ENCODE measurements around the gene CEP128.

DNA sequence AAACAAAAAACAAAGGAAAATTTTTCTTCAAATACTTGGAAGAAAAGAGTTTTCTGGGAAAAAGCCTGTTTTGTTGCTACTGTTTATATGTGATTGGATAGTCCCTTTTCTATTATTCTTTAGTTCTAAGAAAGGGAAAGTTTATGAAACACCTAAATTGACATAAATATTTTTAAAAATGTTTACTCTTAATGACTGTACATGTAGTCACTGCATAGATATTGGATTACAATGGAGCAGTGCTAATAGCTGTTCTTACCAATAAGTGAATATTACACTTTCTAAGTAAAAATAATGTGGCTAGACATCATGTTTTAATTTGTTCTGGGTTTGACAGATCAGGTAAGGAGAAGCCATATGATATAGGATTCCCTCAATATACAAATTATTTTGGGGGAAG is 377.5 kb downstream of the CEP128 start:
- TF ChIP-seq ZNF423 (tag by site-specific recombination; IDR thresholded peaks at IDR 0.05) = no peak
- TF ChIP-seq YY1 (tag by site-specific recombination; IDR thresholded peaks at IDR 0.05) = no peak
- TF ChIP-seq, protein P1, sequence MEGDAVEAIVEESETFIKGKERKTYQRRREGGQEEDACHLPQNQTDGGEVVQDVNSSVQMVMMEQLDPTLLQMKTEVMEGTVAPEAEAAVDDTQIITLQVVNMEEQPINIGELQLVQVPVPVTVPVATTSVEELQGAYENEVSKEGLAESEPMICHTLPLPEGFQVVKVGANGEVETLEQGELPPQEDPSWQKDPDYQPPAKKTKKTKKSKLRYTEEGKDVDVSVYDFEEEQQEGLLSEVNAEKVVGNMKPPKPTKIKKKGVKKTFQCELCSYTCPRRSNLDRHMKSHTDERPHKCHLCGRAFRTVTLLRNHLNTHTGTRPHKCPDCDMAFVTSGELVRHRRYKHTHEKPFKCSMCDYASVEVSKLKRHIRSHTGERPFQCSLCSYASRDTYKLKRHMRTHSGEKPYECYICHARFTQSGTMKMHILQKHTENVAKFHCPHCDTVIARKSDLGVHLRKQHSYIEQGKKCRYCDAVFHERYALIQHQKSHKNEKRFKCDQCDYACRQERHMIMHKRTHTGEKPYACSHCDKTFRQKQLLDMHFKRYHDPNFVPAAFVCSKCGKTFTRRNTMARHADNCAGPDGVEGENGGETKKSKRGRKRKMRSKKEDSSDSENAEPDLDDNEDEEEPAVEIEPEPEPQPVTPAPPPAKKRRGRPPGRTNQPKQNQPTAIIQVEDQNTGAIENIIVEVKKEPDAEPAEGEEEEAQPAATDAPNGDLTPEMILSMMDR (tag by site-specific recombination; IDR thresholded peaks at IDR 0.05) = no peak
- TF ChIP-seq ZNF529 (tag by site-specific recombination; IDR thresholded peaks at IDR 0.05; ENCODE audit: insufficient replicate concordance) = no peak
- no peak for TF ChIP-seq ZNF530 (tag by site-specific recombination; IDR thresholded peaks at IDR 0.05; ENCODE audit: low read depth)
- no peak for TF ChIP-seq ZSCAN23 (tag by site-specific recombination; IDR thresholded peaks at IDR 0.05)
- TF ChIP-seq, protein P2, sequence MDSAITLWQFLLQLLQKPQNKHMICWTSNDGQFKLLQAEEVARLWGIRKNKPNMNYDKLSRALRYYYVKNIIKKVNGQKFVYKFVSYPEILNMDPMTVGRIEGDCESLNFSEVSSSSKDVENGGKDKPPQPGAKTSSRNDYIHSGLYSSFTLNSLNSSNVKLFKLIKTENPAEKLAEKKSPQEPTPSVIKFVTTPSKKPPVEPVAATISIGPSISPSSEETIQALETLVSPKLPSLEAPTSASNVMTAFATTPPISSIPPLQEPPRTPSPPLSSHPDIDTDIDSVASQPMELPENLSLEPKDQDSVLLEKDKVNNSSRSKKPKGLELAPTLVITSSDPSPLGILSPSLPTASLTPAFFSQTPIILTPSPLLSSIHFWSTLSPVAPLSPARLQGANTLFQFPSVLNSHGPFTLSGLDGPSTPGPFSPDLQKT (IDR thresholded peaks at IDR 0.05; ENCODE audit: borderline replicate concordance, low read depth, low read length) = no peak
- TF ChIP-seq KLF10 (tag by site-specific recombination; IDR thresholded peaks at IDR 0.05) = no peak
- no peak for TF ChIP-seq ZNF184 (tag by site-specific recombination; IDR thresholded peaks at IDR 0.05)
- TF ChIP-seq, protein P3, sequence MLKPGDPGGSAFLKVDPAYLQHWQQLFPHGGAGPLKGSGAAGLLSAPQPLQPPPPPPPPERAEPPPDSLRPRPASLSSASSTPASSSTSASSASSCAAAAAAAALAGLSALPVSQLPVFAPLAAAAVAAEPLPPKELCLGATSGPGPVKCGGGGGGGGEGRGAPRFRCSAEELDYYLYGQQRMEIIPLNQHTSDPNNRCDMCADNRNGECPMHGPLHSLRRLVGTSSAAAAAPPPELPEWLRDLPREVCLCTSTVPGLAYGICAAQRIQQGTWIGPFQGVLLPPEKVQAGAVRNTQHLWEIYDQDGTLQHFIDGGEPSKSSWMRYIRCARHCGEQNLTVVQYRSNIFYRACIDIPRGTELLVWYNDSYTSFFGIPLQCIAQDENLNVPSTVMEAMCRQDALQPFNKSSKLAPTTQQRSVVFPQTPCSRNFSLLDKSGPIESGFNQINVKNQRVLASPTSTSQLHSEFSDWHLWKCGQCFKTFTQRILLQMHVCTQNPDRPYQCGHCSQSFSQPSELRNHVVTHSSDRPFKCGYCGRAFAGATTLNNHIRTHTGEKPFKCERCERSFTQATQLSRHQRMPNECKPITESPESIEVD (tag by site-specific recombination; IDR thresholded peaks at IDR 0.05) = no peak
- TF ChIP-seq SALL2 (tag by site-specific recombination; IDR thresholded peaks at IDR 0.05; ENCODE audit: borderline replicate concordance) = no peak
- no peak for TF ChIP-seq ZNF157 (tag by site-specific recombination; IDR thresholded peaks at IDR 0.05)

Data from HEK293 (cell line).